GM19023 (cell line): ENCODE data around the gene TRAF2.

ENCODE experiments used
- ATAC-seq: cut with Tn5 transposase; IDR thresholded peaks from one replicate; pipeline ENCODE4 v1.9.1; 2021; ENCODE audit warnings: mild to moderate bottlenecking, moderate library complexity; ENCODE audit not compliant: unreplicated experiment

The TRAF2 gene

GRCh38 chr9:136930014-136930413 lies 43.7 kb downstream of the TRAF2 start:
- no peak for ATAC-seq

- no peak for ATAC-seq
Observed at GRCh38 chr9:136931611-136932130, 45.4 kb downstream of the TRAF2 start.

GRCh38 chr9:136934277-136934676 lies 48.0 kb downstream of the TRAF2 start:
- ATAC-seq: no peak

GRCh38 chr9:136935651-136936050 lies 49.3 kb downstream of the TRAF2 start:
- no peak for ATAC-seq

- no peak for ATAC-seq
Observed at GRCh38 chr9:136936645-136937170, 50.4 kb downstream of the TRAF2 start.

GRCh38 chr9:136937186-136938001 lies 51.1 kb downstream of the TRAF2 start:
- no peak for ATAC-seq

- no peak for ATAC-seq
Observed at GRCh38 chr9:136939431-136939995, 53.2 kb downstream of the TRAF2 start.

GRCh38 chr9:136939996-136940525 lies 53.7 kb downstream of the TRAF2 start:
- no peak for ATAC-seq

- ATAC-seq: no peak
Observed at GRCh38 chr9:136940526-136941230, 54.4 kb downstream of the TRAF2 start.

- ATAC-seq: no peak
Observed at GRCh38 chr9:136941231-136942111, 55.2 kb downstream of the TRAF2 start.

GRCh38 chr9:136942112-136942880 lies 56.0 kb downstream of the TRAF2 start:
- ATAC-seq: no peak

GRCh38 chr9:136942881-136943230 lies 56.5 kb downstream of the TRAF2 start:
- ATAC-seq: no peak

- ATAC-seq: peak; percentile 14
Observed at GRCh38 chr9:136943291-136944211, 57.2 kb downstream of the TRAF2 start.

- peak; percentile 37 for ATAC-seq
Observed at GRCh38 chr9:136944212-136944518, 57.8 kb downstream of the TRAF2 start.

- peak; percentile 77 for ATAC-seq
Observed at GRCh38 chr9:136944519-136945332, 58.4 kb downstream of the TRAF2 start, which contains the start of the genes C8G and FBXW5. C8G (plus strand) TSS chr9:136945243; CDS start chr9:136945321, 78 bp downstream. FBXW5 (minus strand) TSS chr9:136944738; CDS start chr9:136944083, 655 bp downstream.

GRCh38 chr9:136945333-136946227 lies 59.3 kb downstream of the TRAF2 start:
- no peak for ATAC-seq
